HG03521 (cell line): Measurements from ENCODE around the gene NDUFAF4.

Experiments used
- ATAC-seq: cut with Tn5 transposase; IDR thresholded peaks from one replicate; pipeline ENCODE4 v1.9.1; 2021; ENCODE audit warnings: mild to moderate bottlenecking, moderate library complexity; ENCODE audit not compliant: unreplicated experiment

NDUFAF4 gene

GRCh38 chr6:96899451-96899998 lies 1.8 kb upstream of the NDUFAF4 start:
- no peak for ATAC-seq

- ATAC-seq = no peak
Observed at GRCh38 chr6:96899019-96899418, 1.3 kb upstream of the NDUFAF4 start.

DNA sequence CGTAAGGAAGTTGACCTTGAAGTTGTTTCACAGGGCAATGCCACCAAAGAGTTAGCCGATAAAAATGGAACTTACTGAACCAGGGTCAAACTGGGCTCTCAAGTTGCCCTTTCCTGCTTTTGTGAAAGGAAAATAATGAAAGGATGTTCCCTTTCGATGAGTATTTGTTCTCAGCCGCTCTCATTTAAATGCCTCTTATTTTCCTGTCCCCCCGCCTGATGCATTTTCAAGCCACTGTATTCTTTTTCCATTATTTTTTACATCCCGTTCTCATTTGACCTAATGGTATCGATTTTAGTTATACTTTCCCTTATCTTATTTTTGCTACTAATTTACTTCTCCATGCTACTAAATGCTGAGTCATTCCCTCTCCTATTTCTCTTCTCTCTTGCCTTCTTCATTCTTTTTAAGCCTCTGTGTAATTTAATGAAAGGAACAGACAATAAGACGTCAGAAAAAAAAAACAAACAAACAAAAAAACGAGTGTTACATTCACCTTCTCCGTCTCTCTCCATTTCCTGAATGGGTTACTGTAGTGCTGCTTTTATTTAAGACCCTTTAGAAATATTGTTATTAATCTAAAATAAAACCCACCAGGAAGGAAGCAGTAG lies 655 bp upstream of the NDUFAF4 start:
- no peak for ATAC-seq

GRCh38 chr6:96889146-96889545 lies 8.5 kb downstream of the NDUFAF4 start:
- ATAC-seq = no peak

- no peak for ATAC-seq
Observed at GRCh38 chr6:96888745-96889144, 8.9 kb downstream of the NDUFAF4 start.

- ATAC-seq = no peak
Observed at GRCh38 chr6:96886519-96886918, 11.2 kb downstream of the NDUFAF4 start.

DNA sequence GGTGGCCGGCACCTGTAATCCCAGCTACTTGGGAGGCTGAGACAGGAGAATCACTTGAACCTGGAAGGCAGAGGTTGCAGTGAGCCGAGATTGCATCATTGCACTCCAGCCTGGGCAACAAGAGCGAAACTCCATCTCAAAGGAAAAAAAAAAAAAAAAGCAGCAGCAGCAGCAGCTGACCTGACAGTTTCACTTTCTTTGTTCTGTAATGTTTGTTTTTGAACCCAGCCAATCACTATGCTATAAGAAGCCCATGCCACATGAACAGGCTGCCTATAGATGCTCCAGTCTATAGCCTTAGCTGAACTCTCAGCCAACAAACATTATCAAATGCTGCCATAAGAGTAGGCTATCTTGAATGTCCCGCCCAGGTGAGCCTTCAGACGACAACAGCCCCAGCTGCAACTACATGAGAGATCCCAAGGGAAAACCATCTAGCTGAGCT lies 12.5 kb downstream of the NDUFAF4 start:
- ATAC-seq = peak; percentile 86

DNA sequence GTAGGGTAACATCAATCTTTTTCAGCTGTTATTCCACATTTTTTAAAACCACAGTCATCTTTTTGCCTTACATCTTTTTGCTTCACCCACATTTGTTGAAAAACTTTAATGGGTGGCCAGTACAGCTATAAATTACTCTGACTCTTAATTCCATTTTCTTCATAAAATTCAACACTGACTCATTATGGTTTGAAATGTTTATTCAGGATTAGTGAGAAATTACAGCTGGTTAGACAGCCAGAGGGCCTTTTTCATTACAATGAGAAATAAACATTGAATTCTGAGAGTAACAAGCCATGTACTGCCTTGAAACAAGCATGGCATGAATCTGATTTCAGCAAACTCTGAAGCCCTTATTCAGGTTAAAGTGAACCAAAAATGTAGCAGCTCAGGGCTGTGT lies 19.5 kb downstream of the NDUFAF4 start:
- ATAC-seq = no peak

- no peak for ATAC-seq
Observed at GRCh38 chr6:96876886-96877545, 20.7 kb downstream of the NDUFAF4 start.

DNA sequence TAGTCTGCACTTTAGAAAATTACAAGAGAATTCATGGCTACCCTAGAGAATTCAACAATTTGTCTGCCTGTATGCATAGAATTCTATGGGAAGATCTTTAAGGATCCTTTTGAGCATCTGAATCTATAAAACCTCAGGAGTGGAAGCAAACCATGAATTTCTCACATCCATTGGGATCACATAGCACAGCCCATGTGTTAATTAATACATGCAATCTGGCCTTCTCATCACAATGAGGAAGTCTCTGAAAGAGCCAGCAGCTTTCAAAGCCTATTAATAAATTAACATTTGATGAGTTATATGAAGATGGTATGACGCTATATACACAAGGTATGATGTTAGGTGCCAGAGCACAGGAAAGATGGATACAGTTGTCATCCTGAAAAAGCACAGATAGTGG lies 24.7 kb downstream of the NDUFAF4 start:
- no peak for ATAC-seq

DNA sequence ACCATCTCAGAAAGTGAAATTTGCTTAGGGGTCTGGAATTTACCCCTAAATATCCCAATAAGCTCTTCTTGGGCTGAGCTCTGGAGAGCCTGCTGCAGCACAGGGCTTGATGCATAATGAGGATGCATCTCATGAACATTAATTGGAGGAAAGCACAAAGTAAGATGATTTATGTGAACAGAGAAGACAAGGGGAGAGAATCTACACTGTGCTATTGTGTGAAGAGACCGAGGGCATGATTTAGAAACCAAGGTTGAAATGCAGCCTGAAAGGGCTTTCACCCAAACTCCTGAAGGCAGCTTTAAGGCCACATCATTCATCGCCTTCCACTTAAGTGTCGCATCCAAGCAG lies 32.7 kb downstream of the NDUFAF4 start:
- no peak for ATAC-seq

- ATAC-seq = no peak
Observed at GRCh38 chr6:96864216-96865054, 33.3 kb downstream of the NDUFAF4 start.

DNA sequence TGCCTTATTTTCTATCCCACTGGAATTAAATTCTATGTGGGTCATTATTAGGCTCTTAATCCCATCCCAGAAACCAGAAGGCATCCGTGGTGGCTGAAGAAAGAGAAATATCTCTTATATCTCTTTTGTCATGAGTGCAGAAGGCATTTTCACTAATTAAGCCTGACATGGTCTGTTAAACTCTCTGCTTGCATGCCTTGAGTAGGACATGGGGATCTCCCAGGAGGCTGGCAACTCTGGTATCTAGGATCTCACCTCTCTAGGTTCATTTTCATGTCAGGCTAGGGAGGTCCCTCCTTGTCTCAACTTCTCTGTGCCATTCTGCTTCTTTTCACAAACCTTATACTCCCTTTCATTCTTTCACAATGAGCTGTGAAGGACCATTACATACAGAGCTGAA lies 35.1 kb downstream of the NDUFAF4 start:
- ATAC-seq = no peak

- no peak for ATAC-seq
Observed at GRCh38 chr6:96861588-96861987, 36.1 kb downstream of the NDUFAF4 start.

- ATAC-seq = no peak
Observed at GRCh38 chr6:96856856-96857255, 40.8 kb downstream of the NDUFAF4 start.

- no peak for ATAC-seq
Observed at GRCh38 chr6:96853083-96853482, 44.6 kb downstream of the NDUFAF4 start.

- ATAC-seq = no peak
Observed at GRCh38 chr6:96852605-96853004, 45.1 kb downstream of the NDUFAF4 start.

GRCh38 chr6:96851858-96852257 lies 45.8 kb downstream of the NDUFAF4 start:
- no peak for ATAC-seq

DNA sequence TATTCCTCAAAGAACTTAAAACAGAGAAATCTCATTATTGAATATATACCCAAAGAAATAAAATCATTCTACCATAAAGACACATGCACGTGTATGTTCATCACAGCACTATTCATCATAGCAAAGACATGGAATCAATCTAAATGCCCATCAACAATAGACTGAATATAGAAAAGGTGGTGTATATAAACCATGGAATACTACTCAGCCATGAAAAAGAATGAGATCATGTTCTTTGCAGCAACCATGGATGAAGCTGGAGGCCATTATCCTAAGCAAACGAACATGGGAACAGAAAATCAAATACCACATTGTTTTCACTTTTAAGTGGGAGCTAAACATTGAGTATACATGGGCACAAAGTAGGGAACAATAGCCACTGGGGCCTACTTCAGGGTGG lies 48.1 kb downstream of the NDUFAF4 start:
- ATAC-seq = no peak

- no peak for ATAC-seq
Observed at GRCh38 chr6:96844530-96844929, 53.2 kb downstream of the NDUFAF4 start.

GRCh38 chr6:96841345-96841744 lies 56.3 kb downstream of the NDUFAF4 start:
- ATAC-seq = no peak
